Measurements from ENCODE around the gene SHISA7. TPM values are rescaled to one million over a fixed set of nuclear protein-coding genes. Genes with fewer than 3 reads are reported as not detected.

SHISA7 gene
- total RNA-seq, 1 donor from 2014 or later, result not detected

- H3K27me3 Mint-ChIP-seq (ENCODE audit: low read depth), result no peaks in the 10 kb centered on the region
- peak overlapping the region; percentile 96 for H3K27ac Mint-ChIP-seq (ENCODE audit: unreplicated experiment)
- DNase-seq (ENCODE audit: low spot score), result peak; percentile 68
Measured at GRCh38 chr19:55474269-55475265, 31.5 kb upstream of the SHISA7 start.

GRCh38 chr19:55473225-55474012, 30.3 kb upstream of the SHISA7 start:
- H3K36me3 Mint-ChIP-seq (ENCODE audit: low read depth), result no peaks in the 10 kb centered on the region
- H3K4me3 Mint-ChIP-seq (ENCODE audit: unreplicated experiment), result no peak overlapping the region
- DNase-seq (ENCODE audit: low spot score), result no peak

More at GRCh38 chr19:55474269-55475265, 31.5 kb upstream of the SHISA7 start:
- Mint-ChIP-seq H3K9me3 (ENCODE audit: low read depth) (no peaks in the 10 kb centered on the region), H3K4me1 (ENCODE audit: low read depth) (peaks cover 41% of the 10 kb centered on the region), H3K4me3 (ENCODE audit: unreplicated experiment) (no peak overlapping the region), H3K36me3 (ENCODE audit: low read depth) (no peaks in the 10 kb centered on the region)
- no peak for TF ChIP-seq CTCF (IDR thresholded peaks at IDR 0.05)

GRCh38 chr19:55472463-55472862, 29.4 kb upstream of the SHISA7 start:
- H3K27me3 Mint-ChIP-seq (ENCODE audit: low read depth), result no peaks in the 10 kb centered on the region
- H3K4me1 Mint-ChIP-seq (ENCODE audit: low read depth), result peaks cover 27% of the 10 kb centered on the region
- no peak for DNase-seq (ENCODE audit: low spot score)
- no peak overlapping the region for H3K4me3 Mint-ChIP-seq (ENCODE audit: unreplicated experiment)
- no peaks in the 10 kb centered on the region for H3K36me3 Mint-ChIP-seq (ENCODE audit: low read depth)
- no peaks in the 10 kb centered on the region for H3K9me3 Mint-ChIP-seq (ENCODE audit: low read depth)
- no peak for TF ChIP-seq CTCF (IDR thresholded peaks at IDR 0.05)
- no peak overlapping the region for H3K27ac Mint-ChIP-seq (ENCODE audit: unreplicated experiment)

More at GRCh38 chr19:55473225-55474012, 30.3 kb upstream of the SHISA7 start:
- no peak for TF ChIP-seq CTCF (IDR thresholded peaks at IDR 0.05)
- Mint-ChIP-seq H3K9me3 (ENCODE audit: low read depth) (no peaks in the 10 kb centered on the region), H3K27ac (ENCODE audit: unreplicated experiment) (no peak overlapping the region), H3K27me3 (ENCODE audit: low read depth) (no peaks in the 10 kb centered on the region), H3K4me1 (ENCODE audit: low read depth) (peaks cover 31% of the 10 kb centered on the region)

GRCh38 chr19:55471266-55471665, 28.2 kb upstream of the SHISA7 start:
- no peaks in the 10 kb centered on the region for H3K9me3 Mint-ChIP-seq (ENCODE audit: low read depth)
- peaks cover 24% of the 10 kb centered on the region for H3K4me1 Mint-ChIP-seq (ENCODE audit: low read depth)
- DNase-seq (ENCODE audit: low spot score), result no peak
- no peaks in the 10 kb centered on the region for H3K27me3 Mint-ChIP-seq (ENCODE audit: low read depth)
- H3K4me3 Mint-ChIP-seq (ENCODE audit: unreplicated experiment), result no peak overlapping the region
- TF ChIP-seq CTCF (IDR thresholded peaks at IDR 0.05), result no peak
- no peaks in the 10 kb centered on the region for H3K36me3 Mint-ChIP-seq (ENCODE audit: low read depth)
- no peak overlapping the region for H3K27ac Mint-ChIP-seq (ENCODE audit: unreplicated experiment)

GRCh38 chr19:55468054-55468393, 24.9 kb upstream of the SHISA7 start:
- Mint-ChIP-seq H3K9me3 (ENCODE audit: low read depth) (no peaks in the 10 kb centered on the region), H3K36me3 (ENCODE audit: low read depth) (no peaks in the 10 kb centered on the region), H3K4me1 (ENCODE audit: low read depth) (peaks cover 7% of the 10 kb centered on the region), H3K27me3 (ENCODE audit: low read depth) (peaks cover under 1% of the 10 kb centered on the region), H3K27ac (ENCODE audit: unreplicated experiment) (no peak overlapping the region), H3K4me3 (ENCODE audit: unreplicated experiment) (no peak overlapping the region)
- DNase-seq (ENCODE audit: low spot score), result no peak
- TF ChIP-seq CTCF (IDR thresholded peaks at IDR 0.05), result peak; percentile 8
